GM23338 (cell line): ENCODE data around the gene ILF2.

Experiments
- CREB1 ChIP-seq: fragments of 250-450 bp; sonication (Bioruptor Pico); IDR thresholded peaks from 2 replicates; pipeline ENCODE4 v1.5.0; 2020; ENCODE audit warnings: low read depth, mild to moderate bottlenecking, moderate library complexity
- EZH2 ChIP-seq: fragments of 200-600 bp; sonication (generic); IDR thresholded peaks from one replicate; pipeline ENCODE4 v1.8.0; 2017; ENCODE audit warnings: antibody characterized with exemption, mild to moderate bottlenecking, low read depth; ENCODE audit not compliant: unreplicated experiment
- EZH2phosphoT487 ChIP-seq: fragments of 200-600 bp; sonication (generic); IDR thresholded peaks from one replicate; pipeline ENCODE4 v1.8.1; 2018; ENCODE audit warnings: antibody characterized with exemption; ENCODE audit not compliant: unreplicated experiment
- JUNB ChIP-seq: IDR thresholded peaks from one replicate; pipeline ENCODE4 v1.6.1; 2016; ENCODE audit warnings: antibody characterized with exemption; ENCODE audit not compliant: unreplicated experiment
- NANOG ChIP-seq: IDR thresholded peaks from 2 replicates; pipeline ENCODE4 v1.6.1; 2016; ENCODE audit warnings: antibody characterized with exemption, borderline replicate concordance
- POLR2AphosphoS5 ChIP-seq: IDR thresholded peaks from 2 replicates; pipeline ENCODE4 v1.6.1; 2016; ENCODE audit warnings: antibody characterized with exemption, low read depth
- STAT1 ChIP-seq: IDR thresholded peaks from one replicate; pipeline ENCODE4 v1.6.1; 2016; ENCODE audit warnings: antibody characterized with exemption; ENCODE audit not compliant: unreplicated experiment
- TF ChIP-seq, protein P1 (sequence below), 2 experiments: fragments of 200-600 bp in 1 of 2; sonication (generic) in 1 of 2; conservative IDR thresholded peaks; 2 replicates each; pipeline versions ENCODE4 v1.5.1 to v1.6.1; 2016 to 2017; ENCODE audit warnings: antibody characterized with exemption in 2 of 2, low read depth in 2 of 2, mild to moderate bottlenecking in 2 of 2, moderate library complexity in 1 of 2
- TF ChIP-seq, protein P2 (sequence below): IDR thresholded peaks from 2 replicates; pipeline ENCODE4 v1.6.1; 2016; ENCODE audit warnings: antibody characterized with exemption
- TF ChIP-seq, protein P3 (sequence below): IDR thresholded peaks from one replicate; pipeline ENCODE4 v1.6.1; 2018; ENCODE audit warnings: antibody characterized with exemption; ENCODE audit not compliant: unreplicated experiment

DNA sequence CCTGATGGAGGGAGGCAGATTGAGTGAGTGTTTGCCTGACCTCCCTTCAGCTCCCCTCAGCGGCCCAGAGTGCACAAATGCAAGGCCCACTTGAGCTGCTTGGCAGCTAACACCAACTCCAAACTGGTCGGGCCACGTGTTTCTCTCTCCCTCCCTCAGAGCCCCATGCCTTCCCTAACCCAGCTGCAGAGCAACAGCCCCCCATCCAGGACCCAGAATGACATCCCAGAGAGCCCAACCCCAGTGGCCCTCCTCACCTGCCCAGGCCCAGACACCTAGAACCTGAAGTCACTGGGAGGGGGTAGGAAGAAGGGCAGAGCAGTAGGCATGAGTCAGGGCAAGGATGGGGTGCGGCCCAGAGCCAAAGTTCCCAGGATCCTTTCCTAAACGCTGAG is 53.9 kb downstream of the ILF2 start:
- TF ChIP-seq EZH2 (no peak), POLR2AphosphoS5 (no peak), EZH2phosphoT487 (no peak), STAT1 (no peak), CREB1 (CRISPR knock-in tag) (no peak), JUNB (no peak), NANOG (no peak)
- TF ChIP-seq, protein P1, sequence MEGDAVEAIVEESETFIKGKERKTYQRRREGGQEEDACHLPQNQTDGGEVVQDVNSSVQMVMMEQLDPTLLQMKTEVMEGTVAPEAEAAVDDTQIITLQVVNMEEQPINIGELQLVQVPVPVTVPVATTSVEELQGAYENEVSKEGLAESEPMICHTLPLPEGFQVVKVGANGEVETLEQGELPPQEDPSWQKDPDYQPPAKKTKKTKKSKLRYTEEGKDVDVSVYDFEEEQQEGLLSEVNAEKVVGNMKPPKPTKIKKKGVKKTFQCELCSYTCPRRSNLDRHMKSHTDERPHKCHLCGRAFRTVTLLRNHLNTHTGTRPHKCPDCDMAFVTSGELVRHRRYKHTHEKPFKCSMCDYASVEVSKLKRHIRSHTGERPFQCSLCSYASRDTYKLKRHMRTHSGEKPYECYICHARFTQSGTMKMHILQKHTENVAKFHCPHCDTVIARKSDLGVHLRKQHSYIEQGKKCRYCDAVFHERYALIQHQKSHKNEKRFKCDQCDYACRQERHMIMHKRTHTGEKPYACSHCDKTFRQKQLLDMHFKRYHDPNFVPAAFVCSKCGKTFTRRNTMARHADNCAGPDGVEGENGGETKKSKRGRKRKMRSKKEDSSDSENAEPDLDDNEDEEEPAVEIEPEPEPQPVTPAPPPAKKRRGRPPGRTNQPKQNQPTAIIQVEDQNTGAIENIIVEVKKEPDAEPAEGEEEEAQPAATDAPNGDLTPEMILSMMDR (conservative IDR thresholded peaks at IDR 0.05; ENCODE audit: low read depth in 2 of 2) = no peak
- TF ChIP-seq, protein P2, sequence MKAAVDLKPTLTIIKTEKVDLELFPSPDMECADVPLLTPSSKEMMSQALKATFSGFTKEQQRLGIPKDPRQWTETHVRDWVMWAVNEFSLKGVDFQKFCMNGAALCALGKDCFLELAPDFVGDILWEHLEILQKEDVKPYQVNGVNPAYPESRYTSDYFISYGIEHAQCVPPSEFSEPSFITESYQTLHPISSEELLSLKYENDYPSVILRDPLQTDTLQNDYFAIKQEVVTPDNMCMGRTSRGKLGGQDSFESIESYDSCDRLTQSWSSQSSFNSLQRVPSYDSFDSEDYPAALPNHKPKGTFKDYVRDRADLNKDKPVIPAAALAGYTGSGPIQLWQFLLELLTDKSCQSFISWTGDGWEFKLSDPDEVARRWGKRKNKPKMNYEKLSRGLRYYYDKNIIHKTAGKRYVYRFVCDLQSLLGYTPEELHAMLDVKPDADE = no peak
- TF ChIP-seq, protein P3, sequence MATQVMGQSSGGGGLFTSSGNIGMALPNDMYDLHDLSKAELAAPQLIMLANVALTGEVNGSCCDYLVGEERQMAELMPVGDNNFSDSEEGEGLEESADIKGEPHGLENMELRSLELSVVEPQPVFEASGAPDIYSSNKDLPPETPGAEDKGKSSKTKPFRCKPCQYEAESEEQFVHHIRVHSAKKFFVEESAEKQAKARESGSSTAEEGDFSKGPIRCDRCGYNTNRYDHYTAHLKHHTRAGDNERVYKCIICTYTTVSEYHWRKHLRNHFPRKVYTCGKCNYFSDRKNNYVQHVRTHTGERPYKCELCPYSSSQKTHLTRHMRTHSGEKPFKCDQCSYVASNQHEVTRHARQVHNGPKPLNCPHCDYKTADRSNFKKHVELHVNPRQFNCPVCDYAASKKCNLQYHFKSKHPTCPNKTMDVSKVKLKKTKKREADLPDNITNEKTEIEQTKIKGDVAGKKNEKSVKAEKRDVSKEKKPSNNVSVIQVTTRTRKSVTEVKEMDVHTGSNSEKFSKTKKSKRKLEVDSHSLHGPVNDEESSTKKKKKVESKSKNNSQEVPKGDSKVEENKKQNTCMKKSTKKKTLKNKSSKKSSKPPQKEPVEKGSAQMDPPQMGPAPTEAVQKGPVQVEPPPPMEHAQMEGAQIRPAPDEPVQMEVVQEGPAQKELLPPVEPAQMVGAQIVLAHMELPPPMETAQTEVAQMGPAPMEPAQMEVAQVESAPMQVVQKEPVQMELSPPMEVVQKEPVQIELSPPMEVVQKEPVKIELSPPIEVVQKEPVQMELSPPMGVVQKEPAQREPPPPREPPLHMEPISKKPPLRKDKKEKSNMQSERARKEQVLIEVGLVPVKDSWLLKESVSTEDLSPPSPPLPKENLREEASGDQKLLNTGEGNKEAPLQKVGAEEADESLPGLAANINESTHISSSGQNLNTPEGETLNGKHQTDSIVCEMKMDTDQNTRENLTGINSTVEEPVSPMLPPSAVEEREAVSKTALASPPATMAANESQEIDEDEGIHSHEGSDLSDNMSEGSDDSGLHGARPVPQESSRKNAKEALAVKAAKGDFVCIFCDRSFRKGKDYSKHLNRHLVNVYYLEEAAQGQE = no peak
